AG04450 (cell line): ENCODE data around the gene FAM120B. TPM values are rescaled to one million over a fixed set of nuclear protein-coding genes. Genes with fewer than 3 reads are reported as not detected.

Experiments
- CTCF ChIA-PET: fragments of 300-600, 350-600 bp; formaldehyde crosslinking; extraction: SDS; loops from one replicate; lab custom pipeline; 2022; ENCODE audit warnings: antibody characterized with exemption, inconsistent platforms; lab: Charles Lee
- POLR2A ChIA-PET: fragments of 350-600 bp; formaldehyde crosslinking; extraction: SDS; loops from one replicate; lab custom pipeline; 2021; ENCODE audit warnings: antibody characterized with exemption, inconsistent platforms; lab: Yijun Ruan, JAX
- DNase-seq: peaks from one replicate; pipeline ENCODE4 v3.0.0-alpha.2; 2011; ENCODE audit warnings: low read depth, low spot score
- H3K27ac ChIP-seq: one replicate; pipeline ENCODE4 v1.5.1; 2012; ENCODE audit warnings: low read depth, low read length, control low read depth
- H3K27me3 ChIP-seq: one replicate; pipeline ENCODE4 v1.6.0; 2012; ENCODE audit warnings: low read length; ENCODE audit not compliant: control insufficient read depth, insufficient read depth
- H3K4me3 ChIP-seq: 2 replicates; pipeline ENCODE4 v1.5.1; 2011; ENCODE audit warnings: mild to moderate bottlenecking, low read depth, low read length, control low read depth
- H3K9me3 ChIP-seq: 2 replicates; pipeline ENCODE4 v1.5.1; 2012; ENCODE audit warnings: low read length; ENCODE audit not compliant: control insufficient read depth, insufficient read depth
- CTCF ChIP-seq: IDR thresholded peaks from 2 replicates; pipeline ENCODE4 v1.5.1; 2011; ENCODE audit warnings: low read depth, low read length, control low read depth, inconsistent platforms
- polyA plus RNA-seq: library from polyadenylated mRNA; depleted of rRNA; stranded (reverse); fragments of >200 nt; gene quantifications from 2 replicates; pipeline ENCODE4 v1.2.3, GENCODE V29; 2011

FAM120B gene
- polyA plus RNA-seq, 1 experiment, result 13.9 TPM

DNA sequence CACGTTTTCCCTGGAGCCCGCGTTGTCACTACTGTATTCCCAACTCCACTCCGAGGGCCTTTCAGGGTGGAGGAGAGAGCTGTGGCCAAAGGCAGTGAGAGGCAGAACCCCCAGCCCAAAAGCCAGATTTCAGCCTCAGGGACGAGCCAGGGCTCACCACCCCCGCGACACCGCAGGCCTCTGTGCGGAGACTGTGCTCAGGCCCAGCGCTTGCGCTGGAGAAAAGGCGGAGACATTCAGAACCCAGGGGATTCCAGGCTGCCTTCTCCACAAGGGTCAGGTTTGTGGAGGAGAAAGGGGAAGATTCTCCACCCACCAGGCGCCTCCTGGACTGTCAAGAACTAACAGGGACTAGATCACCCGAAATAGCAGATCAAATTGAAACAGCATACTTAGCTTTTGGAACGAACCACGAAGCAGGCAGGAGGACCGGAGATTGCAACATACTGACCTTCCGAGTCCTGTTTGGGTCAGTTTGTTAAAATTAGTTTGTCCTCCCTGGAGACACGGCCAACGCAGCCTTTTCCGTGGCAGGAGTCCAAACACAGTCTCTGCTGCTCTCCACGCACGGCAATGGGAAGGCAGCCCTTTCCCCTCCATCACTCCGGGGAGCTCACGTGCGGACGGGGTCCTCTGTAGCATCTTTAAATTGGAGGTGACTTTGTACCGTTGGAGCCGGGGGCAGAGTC lies 30.0 kb upstream of the FAM120B start:
- ChIA-PET POLR2A (no interaction called here), CTCF (no interaction called here)
- Histone ChIP-seq H3K27ac (no peak overlapping the region), H3K4me3 (no peak overlapping the region), H3K9me3 (peaks cover 5% of the 10 kb centered on the region; the same call in 1 of the 2 replicates), H3K27me3 (peaks cover 18% of the 10 kb centered on the region)
- no peak for DNase-seq
- TF ChIP-seq CTCF, result no peak

- ChIA-PET CTCF (interaction anchor here (1.0 kb wide), 1 partner anchor 239 kb away, joined by 3 read pairs; no protein-coding TSS in a partner anchor), POLR2A (no interaction called here)
- Histone ChIP-seq H3K4me3 (no peak overlapping the region), H3K9me3 (peaks cover 5% of the 10 kb centered on the region; the same call in 1 of the 2 replicates), H3K27ac (no peak overlapping the region), H3K27me3 (peaks cover 18% of the 10 kb centered on the region)
- no peak for DNase-seq
- TF ChIP-seq CTCF, result no peak
These were observed 28.4 kb upstream of the FAM120B start for GRCh38 chr6:170277893-170278742.

DNA sequence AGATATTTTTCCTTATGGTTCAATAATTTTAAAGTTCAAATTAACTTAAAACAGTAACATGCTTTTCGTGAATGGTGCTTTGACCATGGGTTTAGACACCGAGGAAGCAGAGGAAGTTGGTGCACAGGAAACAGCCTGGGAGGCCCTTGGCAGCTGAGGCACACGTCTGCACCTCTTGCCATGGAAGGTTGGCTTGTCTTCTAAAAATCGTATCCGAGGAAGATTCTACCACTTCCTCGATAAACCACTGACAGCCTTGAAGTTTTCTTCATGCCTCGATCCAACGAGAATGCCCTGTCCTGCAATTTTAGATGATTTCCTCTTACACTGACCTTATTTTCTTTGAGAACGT lies 27.8 kb upstream of the FAM120B start:
- ChIA-PET CTCF (interaction anchor here (1.0 kb wide), 1 partner anchor 238 kb away, joined by 3 read pairs; no protein-coding TSS in a partner anchor), POLR2A (no interaction called here)
- Histone ChIP-seq H3K9me3 (peaks cover 5% of the 10 kb centered on the region; the same call in 1 of the 2 replicates), H3K27ac (no peak overlapping the region), H3K4me3 (no peak overlapping the region), H3K27me3 (peaks cover 15% of the 10 kb centered on the region)
- TF ChIP-seq CTCF, result no peak
- no peak for DNase-seq

DNA sequence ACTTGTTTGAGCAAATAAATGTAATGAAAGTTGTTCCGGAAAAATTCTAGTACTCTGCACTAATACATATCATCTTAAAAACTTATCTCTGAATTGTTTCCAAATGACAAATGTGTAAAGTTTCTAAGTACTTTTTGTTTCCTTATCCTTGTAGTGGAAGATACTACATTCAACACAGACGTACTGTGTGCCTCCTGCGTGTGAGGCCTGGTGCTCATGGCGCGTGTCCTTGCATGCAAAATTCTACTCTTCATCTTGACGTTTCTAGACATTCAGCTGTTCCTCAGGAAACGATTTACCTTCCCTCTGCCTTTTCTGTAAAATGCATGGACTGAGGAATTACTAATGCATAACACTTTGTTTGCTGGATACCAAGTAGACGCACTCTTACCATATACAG lies 27.1 kb upstream of the FAM120B start:
- Histone ChIP-seq H3K27me3 (peaks cover 12% of the 10 kb centered on the region), H3K9me3 (peaks cover 5% of the 10 kb centered on the region; the same call in 1 of the 2 replicates), H3K4me3 (no peak overlapping the region), H3K27ac (no peak overlapping the region)
- POLR2A ChIA-PET, result no interaction called here
- no peak for DNase-seq
- CTCF ChIA-PET, result interaction anchor here (1.3 kb wide), 1 partner anchor 238 kb away, joined by 3 read pairs; no protein-coding TSS in a partner anchor
- no peak for TF ChIP-seq CTCF
